ENCODE data around the gene ANKRD52.

- TF ChIP-seq, protein P1, sequence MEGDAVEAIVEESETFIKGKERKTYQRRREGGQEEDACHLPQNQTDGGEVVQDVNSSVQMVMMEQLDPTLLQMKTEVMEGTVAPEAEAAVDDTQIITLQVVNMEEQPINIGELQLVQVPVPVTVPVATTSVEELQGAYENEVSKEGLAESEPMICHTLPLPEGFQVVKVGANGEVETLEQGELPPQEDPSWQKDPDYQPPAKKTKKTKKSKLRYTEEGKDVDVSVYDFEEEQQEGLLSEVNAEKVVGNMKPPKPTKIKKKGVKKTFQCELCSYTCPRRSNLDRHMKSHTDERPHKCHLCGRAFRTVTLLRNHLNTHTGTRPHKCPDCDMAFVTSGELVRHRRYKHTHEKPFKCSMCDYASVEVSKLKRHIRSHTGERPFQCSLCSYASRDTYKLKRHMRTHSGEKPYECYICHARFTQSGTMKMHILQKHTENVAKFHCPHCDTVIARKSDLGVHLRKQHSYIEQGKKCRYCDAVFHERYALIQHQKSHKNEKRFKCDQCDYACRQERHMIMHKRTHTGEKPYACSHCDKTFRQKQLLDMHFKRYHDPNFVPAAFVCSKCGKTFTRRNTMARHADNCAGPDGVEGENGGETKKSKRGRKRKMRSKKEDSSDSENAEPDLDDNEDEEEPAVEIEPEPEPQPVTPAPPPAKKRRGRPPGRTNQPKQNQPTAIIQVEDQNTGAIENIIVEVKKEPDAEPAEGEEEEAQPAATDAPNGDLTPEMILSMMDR (IDR thresholded peaks at IDR 0.05; ENCODE audit: borderline replicate concordance, extremely low read depth, low read length, poor library complexity, severe bottlenecking), result no peak
- TF ChIP-seq EZH2 (IDR thresholded peaks at IDR 0.05; ENCODE audit: borderline replicate concordance, low read depth, low read length, severe bottlenecking), result no peak
Measured at GRCh38 chr12:56198836-56199235, 59.3 kb downstream of the ANKRD52 start.

Measured in DND-41 (cell line).